HEK293T (cell line): ENCODE measurements around the gene MCM5.

Experiments used
- FOXM1 ChIP-seq: fragments of 450-650 bp; IDR thresholded peaks from 2 replicates; pipeline ENCODE4 v1.6.1; 2017; ENCODE audit warnings: mild to moderate bottlenecking, borderline replicate concordance
- HDGF ChIP-seq: fragments of 450-650 bp; IDR thresholded peaks from 2 replicates; pipeline ENCODE4 v1.6.1; 2017; ENCODE audit warnings: antibody characterized with exemption, borderline replicate concordance

DNA sequence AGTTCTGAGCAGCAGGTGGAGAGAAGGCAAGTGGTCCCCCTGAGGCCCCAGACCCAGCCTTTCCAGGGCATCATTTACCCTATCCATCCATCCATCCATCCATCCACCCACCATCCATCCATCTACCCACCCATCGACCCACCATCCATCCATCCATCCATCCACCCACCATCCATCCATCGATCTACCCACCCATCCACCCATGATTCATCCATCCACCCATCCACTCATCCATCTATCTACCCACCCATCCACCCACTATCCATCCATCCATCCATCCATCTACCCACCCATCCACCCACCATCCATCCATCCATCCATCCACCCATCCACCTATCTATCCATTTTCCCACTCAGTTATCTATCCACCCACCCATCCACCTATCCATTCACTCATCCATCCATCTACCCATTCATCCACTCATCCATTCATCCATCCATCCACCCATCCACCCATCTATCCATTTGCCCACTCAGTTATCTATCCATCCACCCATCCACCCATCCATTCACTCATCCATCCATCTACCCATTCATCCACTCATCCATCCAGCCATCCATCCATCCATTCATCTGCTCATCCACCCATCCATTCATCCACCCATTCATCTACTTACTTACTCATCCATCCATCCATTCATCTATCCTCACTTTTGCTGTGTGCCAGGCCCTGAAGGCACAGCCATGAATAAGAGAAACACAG lies 63.4 kb downstream of the MCM5 start:
- no peak for TF ChIP-seq HDGF
- TF ChIP-seq FOXM1, result no peak
